Duodenal mucosa (tissue), 2 donors: ENCODE results near the gene ELOB.
"Not testable (repeated sequence)": the region's sequence is repeated elsewhere in the genome, so short reads cannot be mapped to it uniquely, and the experiment has no call there.

Experiments used
- H3K27ac ChIP-seq: one replicate; pipeline ENCODE4 v1.7.0; 2013; ENCODE audit warnings: low read depth, low read length
- H3K27me3 ChIP-seq, 2 donors: one replicate each; pipeline ENCODE4 v1.7.0; 2013; ENCODE audit warnings: low read length in 2 of 2, control low read depth in 1 of 2; ENCODE audit not compliant: insufficient read depth in 2 of 2, control insufficient read depth in 1 of 2
- H3K36me3 ChIP-seq, 2 donors: one replicate each; pipeline ENCODE4 v1.7.0; 2013; ENCODE audit warnings: low read length in 2 of 2, control low read depth in 1 of 2; ENCODE audit not compliant: insufficient read depth in 2 of 2, control insufficient read depth in 1 of 2
- H3K4me1 ChIP-seq, 2 donors: one replicate each; pipeline ENCODE4 v1.7.0; 2013; ENCODE audit warnings: low read length in 2 of 2, control low read depth in 1 of 2; ENCODE audit not compliant: insufficient read depth in 2 of 2, control insufficient read depth in 1 of 2
- H3K4me3 ChIP-seq, 2 donors: one replicate each; pipeline ENCODE4 v1.7.0; 2013; ENCODE audit warnings: low read length in 2 of 2, low read depth in 1 of 2
- H3K9ac ChIP-seq, 2 donors: one replicate each; pipeline ENCODE4 v1.7.0; 2013; ENCODE audit warnings: low read length in 2 of 2, low read depth in 1 of 2
- H3K9me3 ChIP-seq, 2 donors: one replicate each; pipeline ENCODE4 v1.7.0; 2013; ENCODE audit warnings: low read length in 2 of 2, control low read depth in 1 of 2; ENCODE audit not compliant: control insufficient read depth in 1 of 2

Gene ELOB

GRCh38 chr16:2738615-2739014, 38.5 kb downstream of the ELOB start:
- no peak overlapping the region for H3K4me3 ChIP-seq
- H3K36me3 ChIP-seq = no peaks in the 10 kb centered on the region
- H3K27me3 ChIP-seq = no peaks in the 10 kb centered on the region
- no peaks in the 10 kb centered on the region for H3K4me1 ChIP-seq
- H3K27ac ChIP-seq = no peak overlapping the region
- H3K9ac ChIP-seq = no peak overlapping the region
- H3K9me3 ChIP-seq = no peaks in the 10 kb centered on the region

- Histone ChIP-seq H3K27ac (no peak overlapping the region), H3K27me3 (no peaks in the 10 kb centered on the region), H3K9ac (no peak overlapping the region), H3K4me3 (no peak overlapping the region), H3K36me3 (no peaks in the 10 kb centered on the region), H3K9me3 (no peaks in the 10 kb centered on the region), H3K4me1 (no peaks in the 10 kb centered on the region)
These were observed 39.1 kb downstream of the ELOB start for GRCh38 chr16:2737895-2738418.

DNA sequence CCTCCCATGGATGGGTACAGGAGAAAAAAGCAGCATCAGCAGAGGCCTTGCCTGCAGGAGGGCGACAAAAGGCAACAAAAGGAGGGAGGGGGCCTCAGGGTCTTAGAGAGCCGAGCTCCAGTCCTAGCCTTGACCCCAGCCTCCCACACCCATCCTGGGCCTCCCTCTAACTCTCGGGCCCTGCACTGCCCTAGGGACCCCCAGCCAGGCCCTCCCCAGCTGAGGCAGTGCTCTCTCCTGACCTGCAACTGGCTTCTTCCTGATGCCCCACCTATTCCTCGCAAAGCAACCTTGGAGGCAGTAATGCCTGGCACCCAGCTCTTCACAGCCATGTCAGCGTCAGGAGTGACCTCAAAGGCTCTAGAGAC, 39.9 kb downstream of the ELOB start:
- H3K4me3 ChIP-seq = no peak overlapping the region
- no peak overlapping the region for H3K27ac ChIP-seq

DNA sequence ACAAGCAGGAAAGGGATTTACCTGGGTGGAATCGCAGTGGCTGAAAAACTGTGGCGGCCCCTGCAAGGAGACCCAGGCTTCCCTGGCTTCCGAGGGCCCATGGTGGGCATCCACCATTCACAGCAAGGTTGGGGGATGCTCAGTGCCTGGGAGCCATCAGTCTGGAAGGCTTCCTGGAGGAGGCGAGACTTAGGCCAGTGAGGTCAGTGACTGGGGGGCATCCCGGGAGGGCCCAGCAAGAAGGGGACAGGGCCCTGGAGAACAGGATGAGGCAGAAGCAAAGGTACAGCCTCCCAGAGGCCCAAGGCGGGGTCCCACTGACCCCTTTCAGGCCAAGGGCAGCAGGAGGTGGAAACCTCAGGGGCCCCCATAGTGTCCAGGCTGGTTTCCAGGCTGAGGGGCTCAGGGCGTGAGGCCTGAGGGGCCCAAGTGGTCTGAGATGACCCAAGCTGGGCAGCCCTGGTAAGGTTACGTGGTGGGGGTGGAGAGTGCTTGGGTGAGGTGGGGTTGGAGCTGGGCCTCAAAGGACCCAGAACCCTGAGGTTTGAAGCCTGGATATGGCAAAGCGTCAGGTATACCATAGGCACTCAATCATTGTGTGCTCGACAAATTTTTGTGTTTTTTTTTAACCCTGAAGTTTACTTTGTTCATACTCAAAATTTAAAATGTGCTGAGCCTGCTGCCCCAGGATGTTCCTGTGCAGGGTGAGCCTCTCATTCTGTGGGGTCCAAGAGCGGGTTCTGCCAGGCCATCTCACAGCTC, 40.4 kb downstream of the ELOB start:
- Histone ChIP-seq H3K4me3 (no peak overlapping the region), H3K27me3 (no peaks in the 10 kb centered on the region), H3K36me3 (no peaks in the 10 kb centered on the region), H3K27ac (no peak overlapping the region), H3K9ac (no peak overlapping the region), H3K9me3 (no peaks in the 10 kb centered on the region), H3K4me1 (no peaks in the 10 kb centered on the region)

More for the DNA sequence above, 39.9 kb downstream of the ELOB start:
- Histone ChIP-seq H3K9me3 (no peaks in the 10 kb centered on the region), H3K4me1 (no peaks in the 10 kb centered on the region), H3K9ac (no peak overlapping the region), H3K36me3 (no peaks in the 10 kb centered on the region), H3K27me3 (no peaks in the 10 kb centered on the region)

DNA sequence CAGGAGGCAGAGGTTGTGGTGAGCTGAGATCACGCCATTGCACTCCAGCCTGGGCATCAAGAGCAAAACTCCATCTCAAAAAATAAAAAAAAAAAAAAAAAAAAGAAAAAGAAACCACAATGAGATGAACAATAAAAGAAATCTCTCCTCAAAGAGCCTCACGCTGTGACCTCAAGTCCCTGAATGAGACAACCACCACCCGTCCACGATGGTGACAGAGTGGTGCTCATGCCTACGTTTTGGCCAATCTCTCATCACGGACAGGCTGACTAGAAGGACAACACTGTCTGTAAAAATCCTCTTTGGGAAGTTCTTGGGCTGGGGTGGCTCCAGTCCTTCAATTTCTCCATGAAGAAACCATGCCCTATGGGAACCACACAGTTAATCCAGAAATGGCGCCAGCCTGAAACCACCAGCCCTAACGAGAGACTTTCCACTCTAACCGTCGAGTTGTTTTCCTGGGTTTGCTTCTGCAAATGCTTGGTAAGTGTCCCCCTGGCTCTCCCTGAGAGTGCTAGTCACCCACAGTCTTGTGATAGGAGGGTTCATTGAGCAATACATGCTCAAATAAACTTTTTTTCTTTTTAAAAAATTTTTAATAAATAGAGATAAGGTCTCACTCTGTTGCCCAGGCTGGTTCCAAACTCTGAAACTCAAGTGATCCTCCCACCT, 42.1 kb downstream of the ELOB start:
- Histone ChIP-seq H3K27ac (no peak overlapping the region), H3K4me3 (no peak overlapping the region), H3K27me3 (no peaks in the 10 kb centered on the region), H3K9me3 (no peaks in the 10 kb centered on the region), H3K4me1 (no peaks in the 10 kb centered on the region), H3K36me3 (no peaks in the 10 kb centered on the region), H3K9ac (no peak overlapping the region)

DNA sequence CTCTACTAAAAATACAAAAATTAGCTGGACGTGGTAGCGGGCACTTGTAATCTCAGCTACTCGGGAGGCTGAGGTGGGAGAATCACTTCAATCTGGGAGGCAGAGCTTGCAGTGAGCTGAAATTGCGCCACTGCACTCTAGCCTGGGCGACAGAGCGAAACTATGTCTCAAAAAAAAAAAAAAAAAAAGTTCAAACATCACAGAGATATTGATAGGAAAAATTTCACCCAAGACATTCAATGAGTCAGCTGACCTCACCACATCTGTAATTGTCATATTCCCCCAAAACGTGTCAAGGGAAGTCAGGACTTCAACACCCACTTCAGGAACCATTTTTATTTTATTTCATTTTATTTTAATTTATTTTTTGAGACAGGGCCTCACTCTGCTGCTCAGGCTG, 49.0 kb downstream of the ELOB start:
- no peaks in the 10 kb centered on the region for H3K4me1 ChIP-seq
- no peaks in the 10 kb centered on the region for H3K36me3 ChIP-seq
- H3K9ac ChIP-seq = no peak overlapping the region
- H3K9me3 ChIP-seq = no peaks in the 10 kb centered on the region
- H3K27me3 ChIP-seq = no peaks in the 10 kb centered on the region
- H3K27ac ChIP-seq = no peak overlapping the region
- H3K4me3 ChIP-seq = no peak overlapping the region

- no peaks in the 10 kb centered on the region for H3K36me3 ChIP-seq
- H3K27ac ChIP-seq = no peak overlapping the region
- H3K4me1 ChIP-seq = no peaks in the 10 kb centered on the region
- no peaks in the 10 kb centered on the region for H3K9me3 ChIP-seq
- H3K27me3 ChIP-seq = no peaks in the 10 kb centered on the region
- H3K4me3 ChIP-seq = no peak overlapping the region
- H3K9ac ChIP-seq = no peak overlapping the region
These were observed 50.2 kb downstream of the ELOB start for GRCh38 chr16:2726923-2727322.

GRCh38 chr16:2724816-2725348, 52.2 kb downstream of the ELOB start:
- Histone ChIP-seq H3K27ac (no peak overlapping the region), H3K4me1 (peaks cover under 1 to 2% of the 10 kb centered on the region in 2 donors), H3K9me3 (no peaks in the 10 kb centered on the region), H3K27me3 (no peaks in the 10 kb centered on the region), H3K9ac (no peak overlapping the region), H3K36me3 (no peaks in the 10 kb centered on the region), H3K4me3 (no peak overlapping the region)

GRCh38 chr16:2724088-2724676, 52.9 kb downstream of the ELOB start:
- Histone ChIP-seq H3K27me3 (no peaks in the 10 kb centered on the region), H3K9me3 (no peaks in the 10 kb centered on the region), H3K4me1 (peaks cover 6 to 9% of the 10 kb centered on the region in 2 donors), H3K9ac (no peak overlapping the region), H3K36me3 (no peaks in the 10 kb centered on the region), H3K27ac (no peak overlapping the region), H3K4me3 (no peak overlapping the region)

GRCh38 chr16:2721634-2722173, 55.4 kb downstream of the ELOB start:
- not testable (repeated sequence) for H3K4me3 ChIP-seq, H3K9me3 ChIP-seq, H3K36me3 ChIP-seq, H3K27ac ChIP-seq, H3K27me3 ChIP-seq
- H3K9ac ChIP-seq = peak overlapping the region in 1 of 2 donors; percentile 51
- peaks cover 6 to 14% of the 10 kb centered on the region in 2 donors for H3K4me1 ChIP-seq
